HCT116 (cell line): ENCODE data around the gene THRB. TPM values are rescaled to one million over a fixed set of nuclear protein-coding genes. Genes with fewer than 3 reads are reported as not detected.

Source experiments
- ATAC-seq: fragments of 200-7000 bp; cut with Tn5 transposase; 2 replicates; pipeline ENCODE4 v1.9.1; 2020; ENCODE audit warnings: mild to moderate bottlenecking, moderate library complexity
- BruUV-seq: library from RNA; stranded (reverse); fragments of 400-500 nt; replicated peaks from 2 replicates; lab custom pipeline; 2021; lab: Mats Ljungman, UMichigan
- CTCF ChIA-PET: fragments of 300-600 bp; sonication (Branson Sonifier 250); formaldehyde crosslinking; loops from one replicate; lab custom pipeline; 2021; ENCODE audit warnings: antibody characterized with exemption; lab: Charles Lee
- POLR2A ChIA-PET: fragments of 300-600, 350-600 bp; sonication (Branson Sonifier 250); formaldehyde crosslinking; loops from one replicate; lab custom pipeline; 2021; ENCODE audit warnings: antibody characterized with exemption; lab: Charles Lee
- RAD21 ChIA-PET, 2 experiments: fragments of 300-600 bp; sonication (Branson Sonifier 250); formaldehyde crosslinking; loops; one replicate each; lab custom pipeline; 2023; ENCODE audit warnings: low total read pairs in 2 of 2; ENCODE audit not compliant: uncharacterized antibody in 2 of 2, unreplicated experiment in 2 of 2, low non-redundant PET in 1 of 2; lab: Charles Lee
- DNase-seq: peaks from one replicate; pipeline ENCODE4 v3.0.0-alpha.2; 2010; ENCODE audit warnings: low read depth, low spot score
- H2AFZ ChIP-seq: fragments of 200-600 bp; shearing (Covaris generic), sonication (generic); 2 replicates; pipeline ENCODE4 v1.6.1; 2017; ENCODE audit warnings: low read depth, mixed run types, mixed read lengths, antibody characterized with exemption, low read length; ENCODE audit not compliant: poor library complexity, severe bottlenecking
- H3K27ac ChIP-seq: 2 replicates; pipeline ENCODE4 v1.5.1; 2012; ENCODE audit warnings: low read depth, low read length
- H3K27me3 ChIP-seq: fragments of 200-600 bp; sonication (generic); 2 replicates; pipeline ENCODE4 v1.6.1; 2016; ENCODE audit warnings: mixed run types, low read length, mixed read lengths; ENCODE audit not compliant: insufficient read depth
- H3K36me3 ChIP-seq, 2 experiments: fragments of 200-500 bp in 1 of 2; fragments of 200-600 bp in 1 of 2; sonication (Bioruptor generic) in 1 of 2; sonication (generic) in 1 of 2; 2 replicates each; pipeline versions ENCODE4 v1.5.1 to v1.6.1; 2014 to 2016; ENCODE audit warnings: low read length in 2 of 2, inconsistent platforms in 1 of 2, mixed read lengths in 1 of 2, mixed run types in 1 of 2; ENCODE audit not compliant: insufficient read depth in 2 of 2, control insufficient read depth in 1 of 2
- H3K4me1 ChIP-seq, 2 experiments: fragments of 200-600 bp in 1 of 2; sonication (generic) in 1 of 2; 2 replicates each; pipeline versions ENCODE4 v1.5.1 to v1.6.1; 2012 to 2017; ENCODE audit warnings: low read length in 2 of 2, inconsistent platforms in 1 of 2, mild to moderate bottlenecking in 1 of 2, mixed read lengths in 1 of 2, mixed run types in 1 of 2, moderate library complexity in 1 of 2; ENCODE audit not compliant: insufficient read depth in 2 of 2, control insufficient read depth in 1 of 2
- H3K4me2 ChIP-seq: fragments of 200-600 bp; sonication (generic); 2 replicates; pipeline ENCODE4 v1.6.1; 2017; ENCODE audit warnings: mixed run types, low read length, mixed read lengths
- H3K4me3 ChIP-seq, 2 experiments: fragments of 200-600 bp in 1 of 2; sonication (generic) in 1 of 2; replicated peaks in 1 of 2; 2 replicates each; pipeline ENCODE4 v1.5.1; 2011 to 2016; ENCODE audit warnings: low read length in 2 of 2, control low read depth in 1 of 2, low read depth in 1 of 2, mild to moderate bottlenecking in 1 of 2, mixed read lengths in 1 of 2, mixed run types in 1 of 2
- H3K79me2 ChIP-seq: fragments of 200-600 bp; sonication (generic); 2 replicates; pipeline ENCODE4 v1.6.1; 2017; ENCODE audit warnings: mild to moderate bottlenecking, mixed run types, low read length, moderate library complexity, mixed read lengths; ENCODE audit not compliant: insufficient read depth
- H3K9ac ChIP-seq: fragments of 200-600 bp; sonication (generic); 2 replicates; pipeline ENCODE4 v1.6.1; 2016; ENCODE audit warnings: low read length, mixed read lengths
- H3K9me2 ChIP-seq: fragments of 200-600 bp; sonication (generic), shearing (Covaris generic); 2 replicates; pipeline ENCODE4 v1.6.1; 2017; ENCODE audit warnings: mixed run types, mild to moderate bottlenecking, moderate library complexity; ENCODE audit not compliant: insufficient read depth
- H3K9me3 ChIP-seq, 2 experiments: fragments of 200-500 bp in 1 of 2; fragments of 200-600 bp in 1 of 2; sonication (Bioruptor generic) in 1 of 2; sonication (generic) in 1 of 2; 2 replicates each; pipeline ENCODE4 v1.6.1; 2014 to 2017; ENCODE audit warnings: low read length in 2 of 2, mixed read lengths in 2 of 2, inconsistent platforms in 1 of 2, low read depth in 1 of 2, mild to moderate bottlenecking in 1 of 2, mixed run types in 1 of 2, moderate library complexity in 1 of 2; ENCODE audit not compliant: control insufficient read depth in 1 of 2, insufficient read depth in 1 of 2
- H4K20me1 ChIP-seq: fragments of 200-600 bp; sonication (generic), shearing (Covaris generic); 2 replicates; pipeline ENCODE4 v1.6.1; 2017; ENCODE audit warnings: mixed run types, mild to moderate bottlenecking, moderate library complexity; ENCODE audit not compliant: insufficient read depth
- EZH2phosphoT487 ChIP-seq: fragments of 200-600 bp; IDR thresholded peaks from 2 replicates; pipeline ENCODE4 v1.6.1; 2018; ENCODE audit warnings: antibody characterized with exemption, borderline replicate concordance
- REST ChIP-seq: IDR thresholded peaks from 2 replicates; pipeline ENCODE4 v1.6.1; 2012; ENCODE audit warnings: low read depth
- SP1 ChIP-seq: IDR thresholded peaks from 2 replicates; pipeline ENCODE4 v1.6.1; 2012; ENCODE audit warnings: low read depth
- intact Hi-C: fragments of 100-400 bp; cut with micrococcal nuclease; formaldehyde crosslinking; loops from 2 replicates; pipeline ENCODE4 v1.10.0; 2022
- total RNA-seq: library from RNA; stranded (reverse); gene quantifications from one replicate; pipeline ENCODE4 v1.2.1, GENCODE V29; 2021; ENCODE audit not compliant: unreplicated experiment
- TF ChIP-seq, protein P1 (sequence below): IDR thresholded peaks from 2 replicates; pipeline ENCODE4 v1.6.1; 2011; ENCODE audit warnings: mild to moderate bottlenecking, low read length, moderate library complexity; ENCODE audit not compliant: insufficient replicate concordance; ENCODE audit errors: extremely low read depth

Gene THRB
- total RNA-seq, 1 experiment from 2014 or later = 2.5 TPM

GRCh38 chr3:24086617-24087404, 407.8 kb downstream of the THRB start:
- BruUV-seq = no TSS peak
- TF ChIP-seq EZH2phosphoT487 (no peak), REST (no peak), SP1 (no peak)
- TF ChIP-seq, protein P1, sequence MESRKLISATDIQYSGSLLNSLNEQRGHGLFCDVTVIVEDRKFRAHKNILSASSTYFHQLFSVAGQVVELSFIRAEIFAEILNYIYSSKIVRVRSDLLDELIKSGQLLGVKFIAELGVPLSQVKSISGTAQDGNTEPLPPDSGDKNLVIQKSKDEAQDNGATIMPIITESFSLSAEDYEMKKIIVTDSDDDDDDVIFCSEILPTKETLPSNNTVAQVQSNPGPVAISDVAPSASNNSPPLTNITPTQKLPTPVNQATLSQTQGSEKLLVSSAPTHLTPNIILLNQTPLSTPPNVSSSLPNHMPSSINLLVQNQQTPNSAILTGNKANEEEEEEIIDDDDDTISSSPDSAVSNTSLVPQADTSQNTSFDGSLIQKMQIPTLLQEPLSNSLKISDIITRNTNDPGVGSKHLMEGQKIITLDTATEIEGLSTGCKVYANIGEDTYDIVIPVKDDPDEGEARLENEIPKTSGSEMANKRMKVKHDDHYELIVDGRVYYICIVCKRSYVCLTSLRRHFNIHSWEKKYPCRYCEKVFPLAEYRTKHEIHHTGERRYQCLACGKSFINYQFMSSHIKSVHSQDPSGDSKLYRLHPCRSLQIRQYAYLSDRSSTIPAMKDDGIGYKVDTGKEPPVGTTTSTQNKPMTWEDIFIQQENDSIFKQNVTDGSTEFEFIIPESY = no peak
- no peaks in the 10 kb centered on the region for H3K4me1 ChIP-seq
- no peaks in the 10 kb centered on the region for H3K9me2 ChIP-seq
- CTCF ChIA-PET = no interaction called here
- no peak overlapping the region for H2AFZ ChIP-seq
- no peaks in the 10 kb centered on the region for H3K9me3 ChIP-seq
- H3K4me2 ChIP-seq = no peak overlapping the region
- ATAC-seq (no peak), DNase-seq (no peak)
- H3K9ac ChIP-seq = no peak overlapping the region
- H3K27me3 ChIP-seq = no peaks in the 10 kb centered on the region; the same call in 1 of the 2 replicates
- RAD21 ChIA-PET = no interaction called here
- H3K4me3 ChIP-seq = no peak overlapping the region
- H3K36me3 ChIP-seq = no peaks in the 10 kb centered on the region
- no peaks in the 10 kb centered on the region for H3K79me2 ChIP-seq
- POLR2A ChIA-PET = no interaction called here
- intact Hi-C loops = no loop called here
- no peak overlapping the region for H3K27ac ChIP-seq
- no peaks in the 10 kb centered on the region for H4K20me1 ChIP-seq
